HG02610 (cell line): ENCODE data around the gene TRMO.

Source experiments
- ATAC-seq: cut with Tn5 transposase; IDR thresholded peaks from one replicate; pipeline ENCODE4 v1.9.1; 2021; ENCODE audit warnings: mild to moderate bottlenecking, moderate library complexity; ENCODE audit not compliant: unreplicated experiment

The TRMO gene

DNA sequence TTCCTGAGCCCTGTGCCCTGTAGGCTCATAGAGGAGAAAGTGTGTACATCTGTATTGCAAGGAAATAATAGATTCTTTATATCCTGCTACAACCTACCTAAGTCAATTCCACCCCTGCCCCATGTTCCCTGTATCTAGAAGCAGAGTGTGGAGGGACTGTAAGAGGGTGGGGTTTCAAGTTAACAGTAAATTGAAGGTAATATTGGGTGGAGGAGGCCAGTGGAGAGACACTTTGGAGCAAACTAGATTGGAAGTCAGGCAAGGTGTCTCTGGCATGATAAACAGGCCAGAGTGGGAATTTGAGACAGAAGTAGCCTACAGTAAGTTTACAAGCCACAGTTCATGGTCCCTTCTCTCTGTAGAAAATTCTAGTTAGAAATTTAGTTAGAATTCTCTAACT lies 17.9 kb upstream of the TRMO start:
- no peak for ATAC-seq

DNA sequence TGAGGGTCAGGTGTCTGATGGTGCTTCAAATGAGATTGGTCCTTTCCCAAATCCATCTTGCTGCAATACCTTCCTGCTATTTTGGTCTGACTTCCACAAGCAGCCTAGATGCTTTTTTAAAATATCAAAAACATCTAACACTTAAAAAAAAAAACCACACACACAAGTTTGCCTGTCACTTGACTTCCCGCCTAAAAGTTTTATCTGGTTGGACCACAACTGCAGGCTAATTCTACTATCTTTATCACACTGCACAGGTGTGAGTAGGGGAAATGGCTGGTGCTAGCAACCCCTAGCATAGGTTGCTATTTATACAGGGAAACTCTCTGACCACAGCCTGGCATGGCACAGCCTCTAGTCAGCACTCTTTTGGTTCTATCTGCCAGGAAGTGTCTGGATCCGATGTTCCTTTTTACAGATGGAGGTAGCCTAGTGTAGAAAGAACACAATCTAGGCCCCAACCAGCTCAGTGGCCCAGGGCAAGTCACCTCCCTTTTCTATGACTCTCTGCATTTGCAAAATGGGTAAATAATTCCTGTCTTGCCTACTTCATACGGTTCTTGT lies 15.9 kb upstream of the TRMO start, which contains the start of gene HEMGN:
Gene HEMGN, minus strand, starts transcription at position 92 of the 564 bp plus-strand sequence. Its CDS starts 36 bp downstream, at position 56.
- peak; percentile 44 for ATAC-seq

DNA sequence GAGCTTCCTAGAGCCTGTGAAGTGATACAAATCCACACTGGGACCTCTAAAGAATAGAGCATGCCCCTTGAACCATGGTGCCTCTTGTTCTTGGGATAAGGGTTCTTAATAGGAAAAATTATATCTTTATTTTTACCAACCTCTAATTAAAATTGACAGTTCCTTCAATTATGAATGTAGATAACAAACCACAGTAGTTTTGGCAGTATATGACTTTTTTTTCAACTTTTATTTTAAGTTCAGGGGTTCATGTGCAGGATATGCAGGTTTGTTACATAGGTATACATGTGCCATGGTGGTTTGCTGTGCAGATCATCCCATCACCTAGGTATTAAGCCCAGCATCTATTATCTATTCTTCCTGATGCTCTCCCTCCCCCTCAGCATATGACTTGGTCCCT lies 14.7 kb upstream of the TRMO start:
- ATAC-seq, result no peak

DNA sequence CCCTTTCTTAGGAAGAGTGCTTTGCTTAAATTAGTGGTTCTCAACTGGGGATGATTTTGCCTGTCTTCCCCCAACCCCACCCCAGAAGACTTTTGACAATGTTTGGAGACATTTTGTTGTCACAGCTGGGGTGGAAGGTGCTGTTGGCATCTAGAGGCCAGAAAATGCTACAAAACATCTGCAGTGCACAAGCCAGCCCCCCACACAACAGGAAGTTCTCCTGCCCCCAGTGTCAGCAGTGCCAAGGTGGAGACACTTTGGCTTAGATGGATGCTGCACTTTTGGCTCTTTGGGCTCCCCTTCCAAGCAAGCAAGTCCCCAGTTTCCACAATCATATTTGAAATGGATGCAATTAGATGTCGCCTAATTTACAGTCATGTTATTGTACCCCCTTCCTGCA lies 13.0 kb upstream of the TRMO start:
- ATAC-seq, result no peak

DNA sequence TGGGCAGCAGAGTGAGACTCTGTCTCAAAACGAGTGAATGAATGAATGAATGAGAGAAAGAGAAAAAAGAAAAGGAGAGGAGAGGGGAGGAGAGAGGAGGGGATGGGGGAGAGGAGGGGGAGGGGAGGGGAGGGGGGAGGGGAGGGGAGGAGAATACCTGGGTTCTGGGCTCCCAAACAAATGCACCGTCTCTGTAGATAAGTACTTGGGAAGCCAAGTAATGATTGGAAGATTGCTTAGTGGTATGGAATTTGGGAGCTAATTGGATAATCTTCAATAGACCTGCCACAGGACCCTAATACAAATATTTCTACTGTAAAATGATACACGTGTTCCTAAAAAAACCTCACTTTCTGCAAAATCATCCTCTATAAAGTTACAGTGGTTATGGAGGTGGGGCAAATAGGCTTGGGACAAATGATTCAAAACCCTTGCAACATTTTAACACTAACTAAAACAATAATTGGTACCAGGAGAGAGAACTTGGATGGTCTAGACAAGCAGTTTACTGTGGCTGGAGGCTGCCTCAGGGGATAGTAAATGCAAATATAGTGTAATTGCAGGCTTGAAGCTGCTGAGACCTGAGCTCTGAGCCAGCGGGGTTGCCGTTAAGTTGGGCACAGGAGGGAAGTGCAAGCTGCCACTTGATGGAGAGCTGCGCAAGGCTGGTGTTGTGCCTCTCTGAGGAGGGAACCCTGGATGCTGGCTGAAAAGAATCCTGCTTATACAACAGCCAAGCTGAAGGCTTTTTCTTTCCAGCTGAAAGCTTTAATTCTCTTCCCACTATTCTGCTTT lies 12.2 kb upstream of the TRMO start:
- no peak for ATAC-seq

DNA sequence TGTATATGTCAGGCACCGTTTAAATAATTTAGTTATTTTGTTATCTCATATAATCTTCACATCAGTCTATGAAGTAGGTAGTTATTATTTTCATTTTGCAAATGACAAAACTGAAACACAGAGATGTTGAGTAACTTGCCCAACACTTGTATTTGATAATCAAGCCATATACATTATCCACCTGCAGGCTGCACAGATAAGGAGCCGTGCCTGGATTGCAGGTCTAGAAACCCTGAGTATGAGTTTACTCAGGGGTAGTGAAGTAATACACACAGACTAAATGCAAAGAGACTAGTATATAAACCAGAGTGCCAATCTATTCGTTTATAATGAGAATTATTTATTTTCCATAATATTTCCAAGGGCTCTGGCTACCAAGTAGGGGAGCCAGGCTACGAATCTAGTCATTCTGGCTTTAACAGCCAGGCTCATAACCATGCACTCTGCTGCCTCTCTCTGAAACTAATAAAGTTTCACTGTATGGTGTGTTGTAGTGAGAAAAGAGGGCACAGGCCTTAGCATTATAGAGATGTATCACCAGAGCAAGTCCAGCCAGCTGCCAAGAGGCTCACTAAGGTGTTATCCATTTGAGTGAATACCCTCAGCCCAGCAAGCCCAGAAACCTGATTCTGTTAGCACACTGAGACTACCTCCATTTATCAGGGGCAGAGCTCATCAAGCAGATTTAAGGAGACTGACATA lies 11.1 kb upstream of the TRMO start:
- no peak for ATAC-seq

DNA sequence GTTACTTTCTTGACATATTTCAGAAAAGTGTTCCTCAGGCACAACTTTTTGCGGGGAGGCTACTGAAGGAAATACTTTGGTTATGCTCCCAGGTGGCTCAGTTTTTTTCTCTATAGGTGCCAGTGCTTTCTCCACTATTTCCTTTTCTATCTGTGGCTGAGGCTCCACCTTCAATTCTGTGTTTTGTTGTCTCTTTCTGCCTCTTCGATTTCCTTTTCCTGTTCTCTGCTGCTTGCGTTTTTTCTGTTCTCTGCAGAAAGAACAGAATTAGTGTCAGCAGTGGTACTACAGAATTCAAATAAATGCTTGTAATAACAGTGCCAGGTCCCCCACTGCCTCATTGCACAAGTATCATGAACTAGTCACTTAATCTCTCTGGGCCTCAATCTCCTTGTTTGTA lies 8.7 kb upstream of the TRMO start:
- ATAC-seq, result no peak

DNA sequence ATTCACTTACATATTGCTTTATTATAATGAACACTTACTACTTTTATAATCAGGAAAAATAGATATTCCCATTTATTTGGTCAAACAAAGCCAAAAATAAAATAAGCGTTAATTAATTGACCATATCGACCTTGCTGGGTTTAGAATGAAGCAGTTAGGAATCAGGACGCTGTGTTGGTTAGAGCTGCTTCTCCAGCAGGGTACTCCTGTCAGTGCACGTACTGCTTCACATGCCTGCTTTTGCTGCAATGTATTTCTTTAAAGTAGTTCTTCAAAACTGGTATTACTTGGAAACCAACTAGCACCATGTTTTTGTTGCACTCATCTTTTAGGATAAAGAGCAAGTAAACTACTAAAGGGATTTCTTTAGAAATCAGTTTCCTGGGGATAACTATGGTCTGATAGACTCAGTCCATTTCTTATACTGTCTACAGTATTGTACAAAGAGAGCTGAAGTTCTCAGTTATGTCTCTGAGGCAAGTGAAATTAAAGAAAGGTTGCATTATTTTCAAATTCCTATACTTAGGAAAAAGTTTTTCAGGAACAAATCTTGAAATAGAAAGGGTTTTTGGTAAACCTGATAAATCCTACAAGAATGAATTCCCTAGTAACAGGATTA lies 6.8 kb upstream of the TRMO start:
- no peak for ATAC-seq

DNA sequence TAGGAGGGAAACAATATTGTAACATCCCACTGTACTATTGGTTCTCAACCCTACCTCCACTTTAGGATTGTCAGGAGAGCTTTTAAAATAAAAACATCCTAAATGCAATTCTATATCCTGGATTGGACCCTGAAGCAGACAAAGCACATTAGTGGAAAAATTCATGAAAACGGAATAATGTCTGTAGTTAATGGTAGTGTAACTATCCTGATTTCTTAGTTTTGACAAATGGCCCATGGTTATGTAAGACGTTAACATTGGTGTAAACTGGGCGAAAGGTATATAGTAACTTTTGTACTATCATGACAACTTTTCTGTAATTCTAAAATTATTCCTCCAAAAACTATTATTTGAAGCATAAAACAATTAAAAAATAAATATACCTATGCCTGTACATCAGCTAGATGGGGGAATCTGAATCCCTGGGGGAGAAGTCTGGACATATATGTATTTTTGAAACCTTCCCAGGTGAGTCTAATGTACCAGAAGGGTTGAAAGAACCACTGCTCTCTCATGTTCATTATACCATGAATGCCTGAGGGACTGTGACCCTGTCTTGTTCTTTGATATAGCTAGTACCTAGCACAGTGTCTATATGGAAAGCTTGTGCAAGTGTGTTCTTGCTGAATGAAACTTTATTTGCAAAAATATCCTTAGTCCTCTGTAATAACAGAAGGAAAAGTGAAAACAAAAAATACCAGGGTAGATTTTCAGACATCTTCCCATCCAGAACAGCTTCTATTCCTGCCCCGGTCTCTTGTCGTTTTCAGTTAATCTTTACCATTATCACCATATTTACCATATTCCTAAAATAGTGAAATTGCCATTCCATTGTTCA lies 3.4 kb upstream of the TRMO start:
- ATAC-seq, result no peak

DNA sequence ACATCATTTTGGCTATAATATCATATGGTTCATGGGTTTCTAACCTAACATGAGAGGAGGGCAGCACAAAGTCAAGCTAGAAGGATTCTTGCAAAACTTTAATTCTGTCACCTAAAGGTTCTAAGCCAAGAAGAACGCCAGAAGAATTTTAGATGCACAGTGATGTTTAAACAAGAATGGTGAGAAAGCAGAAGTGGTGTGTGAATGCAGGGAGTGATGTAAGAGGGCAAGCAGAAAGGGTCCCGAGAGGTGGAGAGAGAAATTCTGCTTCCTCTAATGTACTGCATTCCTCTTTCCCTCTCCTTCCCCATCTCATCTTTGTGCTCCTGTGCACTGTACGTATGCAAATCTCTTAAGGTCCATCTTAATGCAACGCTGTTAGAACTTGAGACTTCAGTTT lies 2.1 kb upstream of the TRMO start:
- no peak for ATAC-seq

DNA sequence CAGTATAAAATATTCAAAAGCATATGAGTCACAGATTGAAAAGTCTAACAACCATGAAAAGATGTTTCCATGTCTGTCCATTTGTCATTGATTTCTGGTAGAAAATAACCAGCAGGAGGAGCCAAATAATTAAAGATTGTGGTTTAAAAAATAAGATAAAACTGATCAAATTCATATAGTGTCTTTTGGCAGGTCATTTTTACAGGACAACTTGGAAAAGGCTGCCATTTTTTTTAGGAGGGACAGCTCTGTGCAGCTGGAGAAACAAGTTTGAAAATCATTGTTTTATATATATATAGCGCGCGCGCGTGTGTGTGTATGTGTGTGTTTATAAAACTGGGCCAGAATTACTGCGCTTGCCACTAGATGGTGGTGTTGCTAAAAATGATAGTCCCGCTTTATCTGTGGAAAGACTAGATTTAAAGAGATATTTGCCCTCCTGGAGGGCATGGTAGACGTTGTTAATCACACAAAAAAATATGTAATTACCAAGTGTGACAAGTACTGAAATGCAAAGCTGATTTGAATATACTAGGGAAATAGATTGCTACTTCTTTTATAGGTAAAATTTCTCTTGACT lies 1.3 kb upstream of the TRMO start:
- no peak for ATAC-seq

DNA sequence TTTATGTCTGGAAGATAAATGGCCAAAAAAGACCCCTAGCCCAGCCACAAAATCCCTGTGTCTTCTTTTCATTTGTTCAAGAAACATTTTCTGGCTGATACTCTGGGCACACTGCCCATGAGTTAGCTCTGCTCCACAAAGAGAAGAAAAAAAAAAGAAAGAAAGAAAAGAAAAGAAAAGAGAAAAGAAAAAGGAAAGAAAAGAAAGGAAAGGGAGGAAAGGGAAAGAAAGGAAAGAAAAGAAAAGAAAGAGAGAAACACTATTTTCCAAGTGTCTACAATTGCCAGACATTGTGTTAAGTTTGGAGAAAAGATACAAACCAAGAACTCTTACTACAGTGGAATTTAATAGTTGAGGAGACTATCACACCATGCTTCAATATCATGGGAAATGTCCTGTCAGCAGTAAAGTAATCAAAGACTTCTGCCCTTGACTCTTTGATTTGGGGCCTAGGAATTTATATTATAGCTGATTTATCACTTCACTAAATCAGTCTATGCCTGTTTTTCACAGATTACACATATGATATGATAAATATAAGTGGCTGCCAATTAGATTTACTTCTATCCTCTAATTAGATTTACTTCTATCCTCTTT lies 3.0 kb downstream of the TRMO start:
- ATAC-seq, result no peak

DNA sequence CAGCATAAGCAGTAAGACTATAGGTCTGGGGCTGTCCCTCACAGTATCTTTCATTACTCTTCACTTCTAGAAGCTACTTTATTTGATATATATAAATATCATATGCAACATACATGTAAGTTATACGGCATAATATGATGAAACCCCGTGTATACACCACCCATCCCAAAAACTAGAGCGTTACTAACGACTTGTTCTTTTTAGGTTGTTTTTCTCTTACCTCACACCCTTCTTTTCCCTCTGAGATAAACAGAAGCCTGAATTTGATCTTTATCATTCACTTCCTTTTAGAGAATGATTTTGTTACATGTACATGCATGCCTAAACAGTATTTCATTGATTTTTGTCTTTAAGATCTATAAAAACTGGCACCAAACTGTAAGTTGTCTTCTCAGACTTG lies 3.7 kb downstream of the TRMO start:
- no peak for ATAC-seq

DNA sequence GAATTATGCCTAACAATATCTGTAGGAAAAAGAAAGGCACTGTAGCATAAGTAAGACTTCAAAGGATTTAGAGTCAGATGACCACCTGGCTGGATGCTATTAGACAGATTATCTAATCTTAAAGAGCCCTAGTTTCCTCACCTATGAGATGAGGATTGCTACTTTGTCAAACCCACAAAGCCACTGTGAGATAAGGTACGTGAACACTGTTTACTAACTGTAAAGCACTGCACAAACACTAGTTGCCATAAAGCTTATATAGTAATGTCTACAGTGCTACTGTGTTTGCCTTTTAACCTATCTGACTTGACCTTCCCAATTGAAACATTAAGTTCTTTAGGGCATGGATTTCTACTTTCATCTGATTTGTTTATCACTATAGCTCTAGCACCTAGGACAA lies 10.3 kb downstream of the TRMO start:
- no peak for ATAC-seq

DNA sequence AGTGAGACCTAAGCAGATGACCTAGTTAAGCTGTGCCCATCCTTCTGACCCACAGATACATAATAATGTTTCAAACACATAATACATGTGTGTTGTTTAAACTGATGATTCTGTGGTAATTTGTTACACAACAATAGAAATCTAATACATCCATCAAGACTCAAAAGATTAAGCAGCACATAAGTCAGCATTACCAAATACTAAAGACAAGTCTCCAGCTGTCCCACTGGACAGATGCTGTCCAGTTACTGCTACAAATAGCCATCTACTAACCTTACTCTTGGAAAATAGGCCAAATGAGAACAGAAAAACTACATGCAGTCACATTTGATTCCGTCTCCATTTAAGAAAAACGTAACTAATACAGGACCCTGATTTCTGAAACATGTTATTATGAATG lies 10.8 kb downstream of the TRMO start:
- no peak for ATAC-seq

DNA sequence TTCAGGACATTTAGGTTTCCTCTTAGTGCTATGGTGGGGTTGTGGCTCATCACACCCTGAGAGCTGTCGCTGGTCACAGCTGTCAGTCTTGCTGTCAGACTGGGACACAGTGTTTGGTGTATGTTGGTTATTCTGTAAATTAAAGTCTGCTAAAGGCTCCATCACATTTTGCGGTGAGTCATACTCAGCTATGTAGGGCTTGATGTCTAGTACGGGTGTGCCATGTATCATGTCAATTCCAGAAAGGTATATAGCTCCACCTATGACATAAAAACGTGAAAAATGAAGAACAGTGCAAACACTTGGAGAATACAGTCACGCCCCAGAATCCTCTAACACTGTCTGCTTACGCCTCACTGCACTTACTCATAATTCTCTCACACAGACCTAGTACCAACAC lies 11.9 kb downstream of the TRMO start:
- no peak for ATAC-seq

DNA sequence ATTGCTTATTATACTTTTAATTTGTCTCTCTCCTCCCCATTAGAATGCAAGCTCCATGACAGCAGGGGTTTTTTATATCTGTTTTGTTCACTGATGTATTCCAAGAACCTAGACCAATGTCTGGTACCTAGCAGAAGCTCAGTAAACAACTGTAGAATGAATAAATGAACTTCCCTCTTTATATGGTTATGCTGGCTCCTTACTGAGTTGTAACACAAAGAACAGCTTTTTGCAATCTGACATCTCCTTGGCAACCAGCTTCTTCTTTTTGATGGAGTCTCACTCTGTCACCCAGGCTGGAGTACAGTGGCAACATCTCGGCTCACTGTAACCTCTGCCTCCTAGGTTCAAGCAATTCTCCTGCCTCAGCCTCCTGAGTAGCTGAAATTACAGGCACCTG lies 13.6 kb downstream of the TRMO start:
- no peak for ATAC-seq

DNA sequence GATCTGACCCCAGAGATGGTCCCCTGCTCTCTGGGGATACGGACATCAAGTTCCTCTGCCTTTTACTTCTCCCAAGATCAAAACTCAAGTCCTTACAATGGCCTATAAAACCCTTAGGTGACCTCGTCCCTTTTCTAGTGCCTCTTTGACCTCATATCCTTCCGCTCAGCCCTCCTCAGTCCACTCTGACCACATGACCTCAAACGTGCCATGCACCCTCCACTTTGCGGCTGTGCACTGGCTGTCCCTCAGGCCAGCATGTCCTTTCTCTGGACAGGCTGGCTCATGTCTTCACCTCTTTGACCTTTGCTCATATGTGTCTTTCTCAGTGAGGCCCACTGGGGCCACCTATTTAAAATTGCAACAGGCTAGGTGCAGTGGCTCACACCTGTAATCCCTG lies 14.7 kb downstream of the TRMO start:
- ATAC-seq, result no peak

DNA sequence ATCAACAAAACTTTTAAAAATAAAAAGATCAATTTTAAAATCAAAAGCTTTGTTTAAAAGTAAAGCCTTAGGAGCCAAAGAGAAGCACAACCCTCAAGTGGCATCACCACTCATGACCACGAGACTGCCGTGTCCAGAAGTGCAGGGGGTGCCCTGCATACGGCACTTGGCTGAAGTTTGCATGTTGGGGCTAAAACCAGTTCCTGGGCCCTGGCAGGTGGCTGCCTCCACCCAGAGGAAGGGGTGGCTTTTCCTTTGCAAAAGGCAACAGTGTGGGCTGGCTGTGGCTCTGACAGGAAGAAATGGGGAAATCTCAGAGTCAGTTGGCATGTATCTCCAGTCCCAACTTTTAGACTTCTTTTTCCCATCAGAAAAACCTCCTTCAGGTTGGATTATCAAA lies 15.3 kb downstream of the TRMO start:
- ATAC-seq, result no peak

DNA sequence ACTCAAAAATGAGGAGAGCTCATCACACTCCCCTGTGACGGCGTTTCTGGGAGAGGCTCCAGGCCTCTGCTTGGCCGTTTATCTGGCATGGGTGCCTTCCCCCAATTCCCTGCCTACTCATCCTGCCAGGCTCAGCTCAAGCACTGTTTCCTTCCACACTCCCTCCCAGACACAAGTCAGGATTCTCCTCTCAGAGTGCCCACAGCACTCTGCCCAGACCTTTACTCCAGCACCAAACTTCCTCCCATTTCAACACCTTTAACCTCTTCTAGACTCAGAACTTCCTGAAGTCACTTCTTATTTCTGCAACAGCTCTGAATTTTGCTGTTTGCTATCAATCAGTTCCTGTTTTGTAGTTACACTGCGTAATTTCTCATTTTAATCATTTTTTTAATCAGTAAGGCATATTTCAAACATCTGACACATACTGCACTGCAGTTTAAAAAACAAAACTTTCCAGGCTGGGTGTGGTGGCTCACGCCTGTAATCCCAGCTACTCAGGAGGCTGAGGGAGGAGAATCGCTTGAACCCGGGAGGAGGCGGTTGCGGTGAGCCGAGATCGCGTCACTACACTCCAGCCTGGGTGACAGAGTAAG lies 16.0 kb downstream of the TRMO start:
- no peak for ATAC-seq
